DND-41 (cell line): ENCODE data around the gene C10orf120.

Source experiments
- CTCF ChIP-seq: IDR thresholded peaks from 2 replicates; pipeline ENCODE4 v1.5.1; 2012; ENCODE audit warnings: borderline replicate concordance, low read length, moderate library complexity, mild to moderate bottlenecking; ENCODE audit not compliant: poor library complexity, severe bottlenecking; ENCODE audit errors: extremely low read depth
- EZH2 ChIP-seq: IDR thresholded peaks from 3 replicates; pipeline ENCODE4 v1.6.1; 2012; ENCODE audit warnings: borderline replicate concordance, low read depth, mild to moderate bottlenecking, moderate library complexity, low read length, inconsistent platforms; ENCODE audit not compliant: severe bottlenecking

GRCh38 chr10:122675278-122675677 lies 24.4 kb downstream of the C10orf120 start:
- no peak for TF ChIP-seq CTCF
- no peak for TF ChIP-seq EZH2
